Parietal lobe (tissue), 1 donor: Measurements from ENCODE around the gene MUCL1. TPM values are rescaled to one million over a fixed set of nuclear protein-coding genes. Genes with fewer than 3 reads are reported as not detected.

Experiments
- total RNA-seq: library from RNA; depleted of rRNA; stranded (reverse); fragments of >200 nt; gene quantifications from one replicate; pipeline ENCODE4 v1.2.3, GENCODE V29; 2014

The MUCL1 gene
- not detected for total RNA-seq

GRCh38 chr12:54853933-54854538 lies at the start of gene MUCL1:
Gene MUCL1 (plus strand): TSS chr12:54854516. CDS start chr12:54854583, 67 bp downstream.

Other genes with a start within 250 kb of the MUCL1 start
- gene LACRT, start 219.6 kb upstream of the MUCL1 start, total RNA-seq: not detected
- gene DCD, start 206.2 kb upstream of the MUCL1 start, total RNA-seq: not detected
- gene TESPA1, start 130.2 kb downstream of the MUCL1 start, total RNA-seq: not detected
- gene NEUROD4, start 165.5 kb downstream of the MUCL1 start, total RNA-seq: 4.4 TPM